GM12801 (cell line): Measurements from ENCODE around the gene PRRG2.

ENCODE experiments used
- TF ChIP-seq, protein P1 (sequence below): IDR thresholded peaks from one replicate; pipeline ENCODE4 v1.5.1; 2011; ENCODE audit warnings: control low read depth; ENCODE audit not compliant: insufficient read length; ENCODE audit errors: extremely low read depth

Gene PRRG2

DNA sequence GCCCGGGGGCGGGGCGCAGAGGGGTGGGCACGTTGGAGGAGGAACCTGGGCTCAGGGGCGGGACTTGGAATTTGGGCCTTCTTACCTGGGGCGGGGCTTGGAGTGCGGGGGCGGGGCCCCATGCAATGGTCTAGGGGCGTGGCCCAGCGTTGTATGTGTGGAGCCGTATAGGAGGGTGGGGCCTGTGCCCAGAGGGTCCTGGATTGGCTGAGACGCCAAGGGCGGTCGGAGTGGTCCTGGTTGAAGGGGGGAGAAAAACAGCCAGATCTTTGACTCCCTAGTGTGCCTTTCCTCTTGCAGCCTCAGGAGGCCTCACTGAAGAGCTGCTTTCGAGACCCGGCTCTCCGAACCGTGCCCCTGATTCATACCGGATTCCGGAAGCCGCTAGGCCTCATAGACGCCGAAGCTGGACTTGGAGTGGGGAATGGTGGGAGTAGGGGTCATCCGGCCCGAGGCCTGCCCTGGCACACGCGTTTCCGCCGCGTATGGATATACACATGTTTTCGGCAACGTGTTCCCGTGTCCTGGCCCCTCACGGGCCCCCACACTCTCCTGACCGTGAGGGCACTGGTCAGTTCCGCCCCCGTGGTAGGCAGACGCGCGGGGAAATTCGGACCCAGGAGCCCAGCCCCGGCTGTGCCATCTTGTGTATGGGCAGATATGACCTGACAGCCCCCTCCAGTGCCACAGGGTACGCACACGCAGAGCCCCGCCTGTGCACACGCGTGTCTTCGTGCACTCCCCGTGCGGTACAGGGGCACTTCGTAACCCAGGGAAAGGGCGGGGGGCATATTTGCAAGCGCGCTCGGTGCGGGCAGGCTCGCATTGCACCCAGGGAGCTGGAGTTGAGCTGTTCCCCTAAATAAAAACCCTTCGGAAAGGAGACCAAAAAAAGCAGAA lies 9.2 kb downstream of the PRRG2 start:
- TF ChIP-seq, protein P1, sequence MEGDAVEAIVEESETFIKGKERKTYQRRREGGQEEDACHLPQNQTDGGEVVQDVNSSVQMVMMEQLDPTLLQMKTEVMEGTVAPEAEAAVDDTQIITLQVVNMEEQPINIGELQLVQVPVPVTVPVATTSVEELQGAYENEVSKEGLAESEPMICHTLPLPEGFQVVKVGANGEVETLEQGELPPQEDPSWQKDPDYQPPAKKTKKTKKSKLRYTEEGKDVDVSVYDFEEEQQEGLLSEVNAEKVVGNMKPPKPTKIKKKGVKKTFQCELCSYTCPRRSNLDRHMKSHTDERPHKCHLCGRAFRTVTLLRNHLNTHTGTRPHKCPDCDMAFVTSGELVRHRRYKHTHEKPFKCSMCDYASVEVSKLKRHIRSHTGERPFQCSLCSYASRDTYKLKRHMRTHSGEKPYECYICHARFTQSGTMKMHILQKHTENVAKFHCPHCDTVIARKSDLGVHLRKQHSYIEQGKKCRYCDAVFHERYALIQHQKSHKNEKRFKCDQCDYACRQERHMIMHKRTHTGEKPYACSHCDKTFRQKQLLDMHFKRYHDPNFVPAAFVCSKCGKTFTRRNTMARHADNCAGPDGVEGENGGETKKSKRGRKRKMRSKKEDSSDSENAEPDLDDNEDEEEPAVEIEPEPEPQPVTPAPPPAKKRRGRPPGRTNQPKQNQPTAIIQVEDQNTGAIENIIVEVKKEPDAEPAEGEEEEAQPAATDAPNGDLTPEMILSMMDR: no peak

DNA sequence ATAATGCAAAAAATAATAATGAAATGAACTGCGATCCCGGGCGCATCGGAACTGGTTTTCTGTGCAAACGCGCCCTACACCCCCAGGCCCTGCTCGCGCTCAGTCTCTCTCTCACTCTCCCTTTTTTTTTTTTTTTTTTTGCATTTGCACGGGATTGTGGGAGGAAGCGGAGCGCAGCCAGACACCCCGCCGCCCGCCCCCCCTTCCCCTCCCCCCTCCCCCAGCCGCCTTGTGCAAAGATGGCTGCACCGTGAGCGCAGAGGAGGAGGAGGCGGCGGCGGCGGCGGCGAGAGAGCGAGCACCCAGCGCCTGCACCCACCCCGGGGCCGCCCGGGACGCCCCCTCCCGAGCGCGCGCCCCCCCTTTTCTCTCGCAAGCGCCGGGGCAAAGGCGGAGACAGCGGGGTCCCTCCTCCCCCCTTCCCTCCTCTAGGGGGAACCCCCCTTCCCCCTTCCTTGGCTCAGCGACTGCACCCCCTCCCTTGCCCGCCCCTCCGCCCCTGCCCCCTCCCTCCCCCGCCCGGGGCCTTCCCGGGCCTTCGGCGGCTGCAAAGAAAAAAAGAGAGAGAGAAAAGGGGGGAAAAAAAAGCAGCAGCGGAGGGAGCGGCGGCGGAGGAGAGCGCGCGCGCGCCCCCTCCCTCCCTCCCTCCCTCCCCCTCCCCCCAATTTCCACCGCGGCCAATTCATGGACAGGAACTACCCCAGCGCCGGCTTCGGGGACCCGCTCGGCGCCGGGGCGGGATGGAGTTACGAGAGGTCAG lies 10.0 kb downstream of the PRRG2 start, which contains the start of gene PRR12:
TSS of gene PRR12 (plus strand) at position 212 of the 760 bp plus-strand sequence. CDS start at position 685, 473 bp downstream.
- TF ChIP-seq, protein P1: no peak

DNA sequence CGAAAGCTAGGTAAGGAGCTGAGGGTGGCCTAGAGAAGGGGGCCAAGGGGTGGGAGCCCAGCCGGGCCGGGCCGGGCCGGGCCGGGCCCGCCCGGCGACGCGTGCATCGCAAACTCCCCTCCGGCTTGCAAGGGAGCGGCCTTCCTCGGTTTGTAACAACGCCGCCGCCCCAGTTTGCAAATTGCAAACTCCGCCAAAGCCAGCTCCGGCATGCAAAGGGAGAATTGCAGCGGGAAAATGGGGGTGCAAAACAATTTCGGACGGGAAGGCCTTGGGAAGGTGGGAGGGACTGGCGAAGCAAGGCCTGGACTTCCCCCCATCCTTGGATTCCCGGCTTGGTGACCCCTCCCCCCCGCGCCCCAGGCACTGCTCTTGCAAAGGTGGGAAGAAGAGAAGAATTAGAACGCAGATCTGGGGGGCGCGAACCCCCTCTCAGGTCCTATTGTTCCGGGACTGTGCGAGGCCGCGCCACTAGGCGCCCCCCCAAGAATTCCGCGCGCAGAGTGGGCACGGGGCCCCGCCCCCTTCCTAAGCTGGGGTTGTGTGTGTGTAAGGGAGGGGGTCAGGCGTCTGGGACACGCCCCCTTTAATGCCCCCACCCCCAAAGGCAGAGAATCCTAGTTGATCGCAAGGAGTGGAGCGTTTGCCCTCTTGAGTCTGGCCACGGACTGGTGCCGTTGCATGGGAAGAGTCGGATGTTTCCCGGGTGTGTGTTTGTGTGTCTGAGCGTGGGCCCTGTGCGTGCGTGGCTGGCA lies 10.8 kb downstream of the PRRG2 start:
- TF ChIP-seq, protein P1: no peak

DNA sequence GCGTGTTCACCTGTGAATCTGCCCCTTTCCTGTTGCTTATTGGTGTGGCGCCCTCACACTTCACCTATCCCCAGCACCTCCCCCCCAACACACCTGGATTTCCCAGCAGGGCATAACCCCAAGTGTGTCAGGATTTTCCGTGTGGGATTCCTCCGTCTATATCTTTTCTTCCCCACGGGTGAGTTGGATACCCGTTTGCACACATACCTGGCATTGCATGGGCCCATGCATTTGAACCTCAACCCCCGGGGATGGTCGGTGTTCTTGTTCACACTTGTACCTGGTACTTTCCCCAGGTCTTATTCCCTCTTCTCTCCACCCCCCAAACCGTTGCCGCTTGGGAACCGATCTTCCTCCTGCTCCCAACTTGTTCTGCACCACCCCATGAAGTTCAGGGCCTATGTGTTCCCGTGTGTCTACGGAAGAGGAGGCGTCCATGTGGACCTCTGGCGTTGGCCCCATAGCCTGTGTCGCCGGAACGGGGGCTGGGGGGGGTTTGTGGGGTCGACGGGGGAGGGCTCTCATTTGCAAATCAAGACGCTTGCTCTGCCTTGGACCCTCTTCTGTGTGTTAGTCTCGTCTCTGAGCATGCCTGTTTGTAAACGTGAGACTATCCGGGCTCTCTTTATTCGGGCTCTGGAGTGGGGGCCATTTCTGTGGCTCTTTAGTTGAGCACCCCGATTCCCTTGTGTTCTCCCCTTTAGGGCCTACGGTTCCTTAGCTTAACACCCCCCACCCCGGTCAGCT lies 11.5 kb downstream of the PRRG2 start:
- TF ChIP-seq, protein P1: no peak

DNA sequence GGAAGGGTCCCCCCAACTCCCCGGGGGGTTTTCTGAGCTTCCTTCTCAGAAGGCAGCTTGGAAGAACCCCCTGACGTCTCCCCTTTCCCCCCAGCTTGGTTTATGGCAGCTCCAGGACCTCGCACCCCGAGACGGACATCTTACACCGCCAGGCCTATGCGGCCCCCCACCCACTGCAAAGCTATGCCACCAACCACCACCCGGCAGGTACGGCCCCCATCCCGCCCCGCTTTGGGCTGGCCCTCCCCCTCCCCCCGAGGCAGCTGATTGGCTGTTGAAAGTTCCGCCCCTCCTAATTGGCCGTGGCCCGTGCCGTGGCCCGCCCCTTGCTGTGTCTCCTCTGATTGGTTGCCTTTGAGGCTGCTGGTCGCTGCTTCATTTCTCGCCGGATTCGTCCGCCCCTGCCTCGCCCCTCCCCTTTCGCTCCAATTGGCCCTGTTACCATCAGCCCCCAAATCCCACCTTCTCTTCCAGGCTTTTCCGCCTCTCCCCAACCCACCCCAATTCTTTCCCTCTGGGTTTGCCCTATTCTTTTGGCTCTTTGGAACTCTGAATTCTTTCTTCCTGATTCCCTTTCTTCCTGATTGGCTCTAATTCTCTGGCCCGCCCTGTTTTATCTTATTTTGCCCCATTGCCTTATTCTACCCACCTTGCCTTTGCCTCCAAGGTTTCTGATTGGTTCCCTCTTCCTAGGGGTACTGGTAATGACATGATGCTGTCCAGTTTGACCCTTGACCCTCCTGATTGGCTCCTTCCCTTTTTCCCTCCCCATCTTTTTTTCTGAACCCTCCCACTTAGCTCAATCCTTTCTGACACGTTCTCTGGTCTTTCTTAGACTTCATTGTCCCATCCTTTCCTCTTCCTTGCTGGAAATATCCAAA lies 12.4 kb downstream of the PRRG2 start:
- TF ChIP-seq, protein P1: no peak

DNA sequence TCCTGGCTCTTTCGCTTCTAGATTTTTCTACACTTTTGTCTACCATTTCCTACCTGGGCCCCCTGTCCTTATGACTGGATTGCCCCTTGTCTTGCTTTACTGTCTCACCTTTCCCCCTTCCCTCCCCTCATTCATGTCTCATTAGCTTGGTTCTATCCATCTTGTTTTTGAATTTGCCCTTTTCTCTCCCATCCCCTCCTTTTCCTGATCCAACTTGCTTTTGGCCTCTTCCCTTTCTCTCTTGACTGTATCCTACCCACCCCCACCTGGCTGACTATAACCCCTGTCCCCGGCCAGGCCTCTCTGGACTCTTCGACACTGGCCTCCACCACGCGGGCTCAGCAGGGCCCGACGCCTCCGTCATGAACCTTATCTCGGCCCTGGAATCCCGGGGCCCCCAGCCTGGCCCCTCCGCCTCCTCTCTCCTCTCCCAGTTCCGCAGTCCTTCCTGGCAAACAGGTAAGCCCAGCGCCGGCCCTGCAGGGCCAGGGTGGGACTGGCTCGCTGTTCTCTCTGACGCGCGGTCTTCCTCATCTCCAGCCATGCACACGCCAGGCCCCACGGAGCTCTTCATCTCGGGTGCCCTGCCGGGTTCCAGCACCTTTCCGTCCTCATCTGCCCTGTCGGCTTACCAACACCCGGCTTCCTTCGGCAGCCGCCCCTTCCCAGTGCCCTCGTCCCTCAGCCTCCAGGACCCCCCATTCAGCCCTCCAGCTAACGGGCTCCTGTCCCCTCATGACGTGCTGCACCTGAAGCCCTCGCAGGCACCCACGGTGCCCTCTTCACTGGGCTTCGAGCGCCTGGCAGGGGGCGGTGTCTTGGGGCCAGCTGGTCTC lies 13.3 kb downstream of the PRRG2 start:
- TF ChIP-seq, protein P1: no peak
